Upper lobe of left lung (tissue), 6 donors: ENCODE data around the gene AAGAB. TPM values are rescaled to one million over a fixed set of nuclear protein-coding genes. Genes with fewer than 3 reads are reported as not detected.

Experiments used
- ATAC-seq, 2 donors: fragments of 200-7000 bp; cut with Tn5 transposase; one replicate each; pipeline ENCODE4 v1.9.1; 2022; ENCODE audit warnings: mild to moderate bottlenecking in 2 of 2, moderate library complexity in 2 of 2; ENCODE audit not compliant: low FRiP score in 2 of 2
- DNase-seq, 2 donors: peaks; one replicate each; pipeline ENCODE4 v3.0.0-alpha.2; 2019 to 2020
- H3K27ac ChIP-seq, 4 donors: fragments of 200-600 bp; sonication (generic); one replicate each; pipeline ENCODE4 v1.5.1; 2016 to 2019
- H3K27me3 ChIP-seq, 4 donors: fragments of 200-600 bp; sonication (generic); one replicate each; pipeline ENCODE4 v1.5.1; 2017 to 2019
- H3K36me3 ChIP-seq, 4 donors: fragments of 200-600 bp; sonication (generic); one replicate each; pipeline ENCODE4 v1.5.1; 2016 to 2019
- H3K4me1 ChIP-seq, 4 donors: fragments of 200-600 bp; sonication (generic); one replicate each; pipeline ENCODE4 v1.5.1; 2018 to 2019
- H3K4me3 ChIP-seq, 4 donors: fragments of 200-600 bp; sonication (generic); one replicate each; pipeline ENCODE4 v1.5.1; 2017 to 2019; ENCODE audit warnings: mild to moderate bottlenecking in 2 of 4, moderate library complexity in 1 of 4
- H3K9me3 ChIP-seq, 4 donors: fragments of 200-600 bp; sonication (generic); one replicate each; pipeline ENCODE4 v1.5.1; 2018 to 2019
- CTCF ChIP-seq, 6 experiments: fragments of 450-650 bp in 4 of 6; fragments of 200-600 bp in 2 of 6; sonication (generic) in 2 of 6; IDR thresholded peaks; one replicate each; pipeline ENCODE4 v1.5.1; 2016 to 2019; ENCODE audit warnings: antibody characterized with exemption in 6 of 6
- EP300 ChIP-seq, 4 donors: sonication (generic); formaldehyde crosslinking; IDR thresholded peaks; one replicate each; pipeline ENCODE4 v1.5.1; 2017; ENCODE audit warnings: antibody characterized with exemption in 4 of 4, control low read depth in 2 of 4
- POLR2A ChIP-seq, 4 donors: fragments of 450-650 bp; IDR thresholded peaks; one replicate each; pipeline ENCODE4 v1.5.1; 2016 to 2017; ENCODE audit warnings: antibody characterized with exemption in 4 of 4, mild to moderate bottlenecking in 2 of 4
- POLR2AphosphoS5 ChIP-seq, 2 donors: sonication (generic); formaldehyde crosslinking; IDR thresholded peaks; one replicate each; pipeline ENCODE4 v1.5.1; 2017; ENCODE audit warnings: antibody characterized with exemption in 2 of 2
- WGBS, 2 donors: methylation state at CpG; one replicate each; pipeline ENCODE4 v1.1.5; 2017 to 2018; 5-methylcytosine and 5-hydroxymethylcytosine counted together
- total RNA-seq, 6 donors: library from RNA; depleted of rRNA in 4 of 6; stranded (reverse); fragments of >200 nt in 4 of 6; gene quantifications; one replicate each; pipeline versions ENCODE4 v1.1.0 to v1.2.1, GENCODE V29; 2016 to 2021
- donor health status: DM: no; HTN: no; CAD: no; lungs with moderate emphysema.
- donor health status: DM: no; HTN: yes; CAD: no; lungs with severe emphysema.

The AAGAB gene
- total RNA-seq, 6 donors from 2014 or later = 23.0 to 54.2 (median 32.3) TPM

DNA sequence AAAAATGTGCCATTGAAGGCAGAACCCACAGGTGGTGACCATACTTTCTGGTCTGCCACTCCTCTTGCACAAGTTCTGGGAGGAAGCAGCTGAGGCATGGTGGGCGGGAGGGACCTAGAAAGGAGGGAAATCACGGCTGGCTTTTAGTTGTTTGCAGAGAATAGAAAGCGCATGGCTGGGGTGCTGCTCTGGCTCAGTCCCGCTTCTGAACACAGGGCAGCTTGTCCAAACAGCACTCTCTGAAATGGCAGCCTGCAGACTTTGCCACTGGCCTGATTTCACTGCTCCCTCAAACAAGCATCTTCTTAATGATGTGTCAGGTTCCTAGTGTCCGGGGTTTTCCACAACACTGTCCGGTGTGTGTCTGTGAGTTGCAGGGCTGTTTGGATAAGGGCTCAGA lies 76.7 kb downstream of the AAGAB start:
- Histone ChIP-seq H3K27ac (peak overlapping the region in 3 of 4 donors; percentile 3 to 74 (median 67)), H3K4me3 (no peak overlapping the region), H3K27me3 (no peaks in the 10 kb centered on the region), H3K36me3 (peaks cover 0 to 15% (median 3%) of the 10 kb centered on the region in 4 donors), H3K9me3 (no peaks in the 10 kb centered on the region), H3K4me1 (peaks cover 25 to 36% (median 28%) of the 10 kb centered on the region in 4 donors)
- DNase-seq = no peak
- 54 to 57% methylated on average over 5 to 6 of the region's 6 CpGs for WGBS, 2 donors
- TF ChIP-seq CTCF (IDR thresholded peaks at IDR 0.05) (no peak), POLR2A (IDR thresholded peaks at IDR 0.05) (no peak), POLR2AphosphoS5 (IDR thresholded peaks at IDR 0.05) (peak in 1 of 2 donors; percentile 32)
- no peak for ATAC-seq

GRCh38 chr15:67176195-67176971 lies 78.1 kb downstream of the AAGAB start:
- no peak overlapping the region for H3K4me3 ChIP-seq
- no peaks in the 10 kb centered on the region for H3K27me3 ChIP-seq
- DNase-seq = no peak
- H3K36me3 ChIP-seq = peaks cover 0 to 14% (median 2%) of the 10 kb centered on the region in 4 donors
- 74 to 75% methylated on average over 13 to 14 of the region's 14 CpGs for WGBS, 2 donors
- TF ChIP-seq POLR2AphosphoS5 (IDR thresholded peaks at IDR 0.05) (no peak), POLR2A (IDR thresholded peaks at IDR 0.05) (no peak), CTCF (IDR thresholded peaks at IDR 0.05) (no peak), EP300 (IDR thresholded peaks at IDR 0.05) (no peak)
- ATAC-seq = peak in 1 of 2 donors; percentile 20
- peak overlapping the region; percentile 28 to 67 (median 40) for H3K27ac ChIP-seq
- no peaks in the 10 kb centered on the region for H3K9me3 ChIP-seq
- H3K4me1 ChIP-seq = peaks cover 25 to 36% (median 28%) of the 10 kb centered on the region in 4 donors

DNA sequence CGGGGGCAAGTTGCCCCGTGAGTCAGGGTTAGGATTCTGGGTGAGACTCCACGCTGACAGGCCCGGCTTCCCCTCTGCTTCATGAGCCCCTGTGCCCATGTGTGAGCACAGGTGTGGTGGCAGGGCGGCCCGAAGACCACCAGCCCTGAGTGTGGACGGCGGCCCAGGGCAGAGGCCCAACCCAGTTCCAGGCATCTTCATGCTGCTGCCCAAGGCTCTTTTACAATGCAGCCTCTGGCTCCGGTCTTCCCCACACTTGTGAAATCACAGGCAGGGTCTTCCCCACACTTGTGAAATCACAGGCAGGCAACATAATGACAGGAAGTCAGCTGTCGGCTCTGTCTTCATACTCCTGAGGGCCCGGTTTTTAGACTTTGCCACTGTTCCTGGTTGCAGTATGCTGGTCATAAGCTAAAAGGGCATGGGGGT lies 78.8 kb downstream of the AAGAB start:
- Histone ChIP-seq H3K9me3 (no peaks in the 10 kb centered on the region), H3K4me3 (no peak overlapping the region), H3K27me3 (no peaks in the 10 kb centered on the region), H3K36me3 (peaks cover 0 to 16% (median under 1%) of the 10 kb centered on the region in 4 donors), H3K27ac (peak overlapping the region; percentile 28 to 67 (median 40)), H3K4me1 (peaks cover 25 to 36% (median 28%) of the 10 kb centered on the region in 4 donors)
- WGBS, 2 donors = 30 to 52% methylated on average over 5 to 11 of the region's 11 CpGs
- DNase-seq (peak; percentile 76 to 80), ATAC-seq (peak in 1 of 2 donors; percentile 31)
- no peak for TF ChIP-seq POLR2A (IDR thresholded peaks at IDR 0.05)
- peak; percentile 67 to 91 for TF ChIP-seq POLR2AphosphoS5 (IDR thresholded peaks at IDR 0.05)
- peak in 2 of 4 donors; percentile 21 to 82 for TF ChIP-seq EP300 (IDR thresholded peaks at IDR 0.05)
- TF ChIP-seq CTCF (IDR thresholded peaks at IDR 0.05) = no peak

DNA sequence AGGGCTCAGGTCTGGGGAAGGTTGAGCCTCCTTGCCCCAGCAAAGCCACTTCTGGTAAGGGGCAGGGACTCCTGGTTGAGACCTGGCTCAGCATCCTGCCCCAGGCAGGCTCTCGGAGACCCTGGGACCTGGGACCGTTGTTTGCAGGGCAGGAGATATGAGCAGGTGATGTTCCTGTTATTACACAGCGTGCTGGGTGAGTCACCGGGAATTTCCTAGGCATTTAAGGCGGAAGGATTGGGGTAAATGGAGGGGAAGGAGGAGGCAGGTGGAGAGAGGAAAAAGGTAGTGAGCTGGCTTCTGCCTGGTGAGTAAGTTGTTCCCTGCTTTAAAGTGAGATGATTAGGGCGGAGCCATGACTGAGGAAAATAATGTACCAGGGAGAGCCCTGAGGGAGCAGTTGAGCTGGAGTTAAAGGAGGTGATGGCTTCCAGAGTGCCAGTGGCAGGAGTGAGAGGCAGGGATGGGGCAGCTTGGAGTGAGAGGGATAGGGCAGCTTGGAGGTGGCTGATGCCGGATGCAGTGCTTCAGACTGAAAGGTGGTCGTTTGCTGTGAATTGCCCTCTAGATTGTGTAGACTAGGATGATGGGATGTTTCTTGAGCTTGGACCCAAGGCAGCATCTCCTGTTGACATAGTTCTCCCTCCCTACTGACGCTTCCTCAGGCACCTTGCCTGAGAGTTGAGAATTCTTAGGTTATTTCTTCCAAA lies 79.4 kb downstream of the AAGAB start:
- Histone ChIP-seq H3K4me1 (peaks cover 25 to 36% (median 28%) of the 10 kb centered on the region in 4 donors), H3K4me3 (no peak overlapping the region), H3K36me3 (peaks cover 0 to 20% (median 5%) of the 10 kb centered on the region in 4 donors), H3K27me3 (no peaks in the 10 kb centered on the region), H3K9me3 (no peaks in the 10 kb centered on the region), H3K27ac (peak overlapping the region; percentile 19 to 67 (median 36))
- 84 to 86% methylated on average over 9 of the region's 9 CpGs for WGBS, 2 donors
- DNase-seq (no peak), ATAC-seq (no peak)
- TF ChIP-seq CTCF (IDR thresholded peaks at IDR 0.05) = no peak
- no peak for TF ChIP-seq POLR2AphosphoS5 (IDR thresholded peaks at IDR 0.05)
- no peak for TF ChIP-seq POLR2A (IDR thresholded peaks at IDR 0.05)
- TF ChIP-seq EP300 (IDR thresholded peaks at IDR 0.05) = no peak
